ENCODE measurements around the gene ZBTB20.

Gene ZBTB20

DNA sequence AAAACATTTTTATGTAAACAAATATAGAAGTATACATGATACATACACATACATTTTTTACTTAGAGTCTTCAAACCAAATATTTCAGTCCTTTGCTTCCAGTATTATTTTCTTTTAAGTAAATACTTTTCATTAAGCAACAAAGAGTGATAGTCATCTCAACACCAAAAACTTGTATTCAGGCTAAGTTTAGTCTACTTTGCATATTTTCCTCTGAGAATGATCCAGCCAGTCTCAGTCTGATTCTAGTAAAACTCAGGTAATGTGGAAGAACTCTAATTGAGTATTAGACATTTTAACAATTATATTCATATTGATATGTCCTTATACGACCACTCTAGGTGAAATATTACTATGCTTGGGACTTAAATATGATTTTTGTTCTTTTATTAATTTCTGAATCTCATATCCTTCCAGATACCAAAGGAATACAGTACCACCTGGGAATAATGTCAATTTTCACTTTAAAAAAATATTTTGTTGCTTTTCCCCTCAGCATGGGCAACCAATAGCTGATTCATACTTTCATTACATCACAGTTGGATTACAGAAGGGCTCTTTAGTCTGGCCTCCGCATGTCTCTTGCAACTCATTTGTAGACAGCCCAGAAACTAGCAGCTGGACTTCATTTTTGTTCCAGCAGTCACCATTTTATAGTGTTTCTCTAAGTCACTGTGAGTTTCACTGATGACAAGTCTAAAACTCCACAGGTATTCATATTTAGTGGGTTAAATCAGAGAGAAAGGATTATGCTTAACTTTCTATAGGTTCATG, 390.4 kb downstream of the ZBTB20 start:
- H3K27ac Mint-ChIP-seq = no peak overlapping the region
- no peaks in the 10 kb centered on the region for H3K36me3 Mint-ChIP-seq
- ATAC-seq (ENCODE audit: low read depth) (no peak), DNase-seq (ENCODE audit: low spot score in 2 of 2) (no peak)
- no peaks in the 10 kb centered on the region for H3K27me3 Mint-ChIP-seq
- H3K4me3 Mint-ChIP-seq = no peak overlapping the region
- H3K9me3 Mint-ChIP-seq = no peaks in the 10 kb centered on the region
- peaks cover 14% of the 10 kb centered on the region for H3K4me1 Mint-ChIP-seq

DNA sequence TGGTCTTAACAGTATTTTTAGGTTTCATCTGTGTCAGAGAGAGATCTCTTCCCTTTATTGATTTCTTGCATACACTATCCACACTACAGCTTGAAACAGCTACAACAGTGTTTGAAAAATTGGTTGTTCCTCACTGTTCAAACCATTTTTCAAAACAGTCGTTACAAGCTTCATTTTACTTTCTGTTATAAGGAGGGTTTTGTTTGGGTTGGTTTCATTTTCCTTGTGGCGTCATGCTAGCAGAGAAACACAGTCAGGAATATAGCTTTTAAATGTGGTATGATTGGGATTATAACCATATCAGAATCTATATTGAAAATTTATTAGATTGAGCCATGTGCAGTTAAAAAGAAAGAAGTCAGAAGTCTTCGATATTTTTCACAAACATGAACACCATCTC, 400.6 kb downstream of the ZBTB20 start:
- Mint-ChIP-seq H3K9me3 (peaks cover 1% of the 10 kb centered on the region), H3K36me3 (peaks cover 4% of the 10 kb centered on the region), H3K27ac (peak overlapping the region; percentile 69), H3K27me3 (no peaks in the 10 kb centered on the region), H3K4me3 (peak overlapping the region; percentile 52), H3K4me1 (peaks cover 7% of the 10 kb centered on the region)
- ATAC-seq (ENCODE audit: low read depth) (peak; percentile 32), DNase-seq (ENCODE audit: low spot score in 2 of 2) (no peak)

DNA sequence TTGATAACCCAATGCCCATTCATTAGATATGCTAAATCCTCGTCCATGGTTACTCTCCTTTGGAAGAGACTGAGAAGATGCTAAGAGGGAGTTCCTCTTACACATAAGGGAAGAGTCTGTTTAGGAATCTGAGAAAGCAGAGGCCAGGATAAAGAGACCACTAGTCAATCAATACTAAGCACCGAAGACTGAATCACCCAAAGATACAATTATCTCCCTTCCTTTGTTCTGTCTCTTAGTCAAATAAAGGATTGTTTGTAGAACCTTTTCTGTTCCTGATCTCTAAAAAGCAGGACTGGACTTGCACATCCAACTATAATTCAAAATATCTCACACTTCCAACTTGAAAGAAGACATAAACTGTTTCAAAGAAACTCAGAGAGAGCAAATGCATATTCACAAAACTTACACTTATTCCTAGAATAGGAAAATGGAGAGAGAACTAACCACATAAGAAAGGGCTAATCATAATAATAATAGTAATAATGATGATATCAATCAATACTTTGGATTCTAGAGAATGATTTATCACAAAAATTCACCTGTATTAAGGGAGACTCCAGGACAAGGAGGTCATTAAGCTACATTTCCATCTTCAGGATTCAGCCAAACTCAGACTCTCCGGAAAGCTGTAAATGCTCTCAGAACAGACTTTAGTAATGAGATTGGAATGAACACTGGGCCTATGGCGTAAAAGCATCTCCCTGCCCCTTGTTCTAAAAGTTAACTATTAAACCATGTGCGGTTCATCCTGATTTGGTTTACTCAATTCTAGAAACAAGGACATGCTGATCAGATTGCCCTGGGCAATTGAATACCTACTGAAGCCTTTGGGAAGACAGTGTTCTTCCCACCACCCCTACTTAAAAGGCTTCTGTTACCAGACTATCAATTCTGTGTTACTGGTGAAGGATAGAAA, 401.5 kb downstream of the ZBTB20 start:
- H3K9me3 Mint-ChIP-seq = peaks cover 1% of the 10 kb centered on the region
- H3K27ac Mint-ChIP-seq = peak overlapping the region; percentile 69
- no peak for DNase-seq (ENCODE audit: low spot score in 2 of 2)
- H3K27me3 Mint-ChIP-seq = no peaks in the 10 kb centered on the region
- H3K4me3 Mint-ChIP-seq = no peak overlapping the region
- peaks cover 7% of the 10 kb centered on the region for H3K36me3 Mint-ChIP-seq
- peaks cover 7% of the 10 kb centered on the region for H3K4me1 Mint-ChIP-seq
- no peak for ATAC-seq (ENCODE audit: low read depth)

DNA sequence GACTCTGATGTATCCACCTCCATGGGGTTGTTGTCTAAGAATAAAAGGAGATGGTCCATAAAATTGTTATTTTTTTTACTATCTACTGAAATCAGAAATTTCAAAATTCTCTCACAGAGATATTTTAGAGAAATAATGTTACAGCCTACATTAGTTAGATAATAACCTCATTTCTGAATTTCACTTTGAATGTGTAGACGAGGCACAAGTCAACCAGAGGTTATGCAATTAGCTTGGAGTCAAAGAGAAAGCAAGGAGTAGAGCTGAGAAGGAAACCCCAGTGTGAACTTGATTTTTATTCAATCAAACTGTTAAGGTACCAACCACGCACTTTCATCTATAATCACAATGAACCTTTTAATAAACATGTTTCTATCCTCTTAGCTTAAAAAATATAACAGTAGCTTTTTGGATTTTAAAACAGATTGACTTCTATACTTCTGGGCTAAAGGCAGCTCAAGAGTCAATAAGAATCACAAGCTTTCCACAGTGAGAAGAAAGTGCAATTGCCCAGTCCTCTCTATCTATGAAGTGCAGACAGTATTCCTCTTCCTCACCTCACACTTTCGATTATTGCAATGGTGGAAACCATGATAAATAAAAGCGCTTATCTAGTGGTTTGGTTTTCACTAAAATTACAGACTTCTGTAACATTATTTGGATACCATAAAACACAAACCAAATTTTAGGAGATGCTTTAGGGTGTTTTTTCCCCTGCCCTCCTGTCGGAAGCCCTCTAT, 403.2 kb downstream of the ZBTB20 start:
- no peak overlapping the region for H3K4me3 Mint-ChIP-seq
- H3K36me3 Mint-ChIP-seq = peaks cover 6% of the 10 kb centered on the region
- no peaks in the 10 kb centered on the region for H3K27me3 Mint-ChIP-seq
- DNase-seq (ENCODE audit: low spot score in 2 of 2) (no peak), ATAC-seq (ENCODE audit: low read depth) (no peak)
- no peak overlapping the region for H3K27ac Mint-ChIP-seq
- peaks cover 7% of the 10 kb centered on the region for H3K4me1 Mint-ChIP-seq
- no peaks in the 10 kb centered on the region for H3K9me3 Mint-ChIP-seq

DNA sequence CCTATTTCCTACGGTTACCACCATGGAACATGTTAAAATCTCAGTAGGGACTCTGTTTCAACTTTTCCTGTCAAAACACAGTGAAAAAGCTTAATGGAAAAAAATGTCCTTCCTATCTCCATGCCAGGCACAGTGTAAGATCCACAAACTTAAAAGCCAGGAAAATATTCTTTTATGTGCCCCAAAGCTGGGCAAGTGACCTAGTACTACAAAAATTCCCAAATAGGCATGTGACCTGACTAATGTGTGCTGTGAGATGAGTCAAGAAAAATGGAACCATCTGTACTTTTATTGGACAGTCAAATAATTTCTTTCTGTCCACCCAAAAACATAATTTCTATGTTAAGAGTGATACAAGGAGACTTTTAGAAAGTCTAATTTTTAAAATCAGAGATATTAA, 406.0 kb downstream of the ZBTB20 start:
- H3K9me3 Mint-ChIP-seq = no peaks in the 10 kb centered on the region

DNA sequence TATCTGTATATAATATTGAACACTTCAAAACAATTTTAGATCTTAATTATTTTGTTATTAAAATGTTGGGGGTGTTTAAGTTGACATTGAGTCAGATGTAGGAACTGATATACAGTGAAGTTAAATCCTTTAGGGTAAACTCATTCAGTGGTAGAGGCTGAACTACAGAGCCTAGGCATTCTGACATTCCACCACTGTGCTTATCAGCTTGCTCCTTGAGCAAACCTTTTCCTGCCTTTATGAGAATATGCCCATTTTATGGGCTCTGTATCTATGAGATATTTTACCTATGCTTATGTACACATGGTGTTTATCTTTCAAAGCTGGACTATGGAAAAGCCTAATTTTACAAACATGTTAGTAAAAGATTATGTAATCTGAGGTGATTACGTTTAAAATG, 407.5 kb downstream of the ZBTB20 start:
- no peak overlapping the region for H3K4me3 Mint-ChIP-seq
- peaks cover 11% of the 10 kb centered on the region for H3K36me3 Mint-ChIP-seq
- no peak overlapping the region for H3K27ac Mint-ChIP-seq
- no peak for ATAC-seq (ENCODE audit: low read depth)
- no peak for DNase-seq (ENCODE audit: low spot score in 2 of 2)
- no peaks in the 10 kb centered on the region for H3K27me3 Mint-ChIP-seq
- no peaks in the 10 kb centered on the region for H3K4me1 Mint-ChIP-seq
- H3K9me3 Mint-ChIP-seq = no peaks in the 10 kb centered on the region

More for the DNA sequence above, 406.0 kb downstream of the ZBTB20 start:
- Mint-ChIP-seq H3K27ac (no peak overlapping the region), H3K27me3 (no peaks in the 10 kb centered on the region), H3K36me3 (peaks cover 11% of the 10 kb centered on the region), H3K4me3 (no peak overlapping the region), H3K4me1 (no peaks in the 10 kb centered on the region)
- ATAC-seq (ENCODE audit: low read depth) (no peak), DNase-seq (ENCODE audit: low spot score in 2 of 2) (no peak)

DNA sequence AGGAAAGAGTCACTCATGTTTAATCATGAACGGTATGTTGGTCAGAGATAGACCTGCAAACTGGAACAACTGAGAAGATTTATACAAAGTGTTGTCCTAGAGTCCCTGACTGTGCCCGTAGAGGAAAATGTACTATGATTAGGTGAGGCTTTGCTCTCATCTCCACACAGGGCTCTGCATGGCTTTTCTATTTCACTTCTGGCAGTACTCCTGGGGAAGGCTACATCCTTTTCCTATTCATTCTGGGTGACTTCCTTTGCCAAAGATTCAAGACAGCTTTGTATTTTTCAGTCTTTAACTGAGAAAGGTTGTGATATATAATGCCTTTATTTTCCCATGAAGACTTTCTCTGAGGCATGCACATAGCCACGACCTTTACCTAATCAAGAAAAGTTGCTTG, 414.7 kb downstream of the ZBTB20 start:
- H3K9me3 Mint-ChIP-seq = no peaks in the 10 kb centered on the region
- no peak for DNase-seq (ENCODE audit: low spot score in 2 of 2)

DNA sequence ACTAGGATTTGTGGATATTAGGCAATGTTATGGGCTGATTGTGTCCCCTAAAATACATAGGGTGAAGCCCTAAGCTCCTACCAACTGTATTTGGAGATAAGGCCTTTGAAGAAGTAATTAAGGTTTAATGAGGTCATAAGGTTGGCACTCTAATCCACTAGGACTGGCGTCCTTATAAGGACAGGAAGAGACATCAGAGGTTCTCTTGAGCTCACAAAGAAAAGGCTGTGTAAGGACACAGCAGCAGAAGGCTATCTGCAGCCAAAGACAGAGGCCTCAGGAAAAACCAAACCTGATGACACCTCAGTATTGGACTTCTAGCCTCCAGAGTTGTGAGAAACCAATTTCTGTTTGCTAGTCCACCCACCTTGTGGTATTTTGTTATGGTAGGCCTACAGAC, 416.7 kb downstream of the ZBTB20 start:
- no peak for ATAC-seq (ENCODE audit: low read depth)
- H3K27me3 Mint-ChIP-seq = no peaks in the 10 kb centered on the region

More for the DNA sequence above, 414.7 kb downstream of the ZBTB20 start:
- no peaks in the 10 kb centered on the region for H3K27me3 Mint-ChIP-seq
- H3K4me3 Mint-ChIP-seq = no peak overlapping the region
- peaks cover 17% of the 10 kb centered on the region for H3K4me1 Mint-ChIP-seq
- ATAC-seq (ENCODE audit: low read depth) = no peak
- peaks cover 7% of the 10 kb centered on the region for H3K36me3 Mint-ChIP-seq
- no peak overlapping the region for H3K27ac Mint-ChIP-seq

DNA sequence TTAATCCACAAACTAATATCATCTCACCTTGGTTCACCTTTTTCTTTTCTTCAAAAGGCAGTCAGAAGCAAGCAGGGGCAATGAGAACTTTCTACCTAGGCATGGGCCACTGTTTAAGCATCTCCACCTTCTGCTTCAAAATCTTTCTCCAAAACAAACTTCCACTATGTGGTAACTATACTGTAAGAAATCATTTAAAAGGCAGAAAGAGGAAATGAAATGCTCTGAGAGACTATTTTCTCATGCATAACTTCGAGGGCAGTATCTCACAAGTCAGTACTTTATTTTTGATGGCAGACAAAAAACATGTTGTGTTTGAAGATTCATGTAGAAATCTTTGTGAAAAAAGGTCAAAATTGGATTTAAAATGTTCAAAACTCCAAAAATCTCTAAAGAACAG, 419.7 kb downstream of the ZBTB20 start:
- Mint-ChIP-seq H3K36me3 (peaks cover 8% of the 10 kb centered on the region), H3K4me1 (peaks cover 22% of the 10 kb centered on the region), H3K27me3 (no peaks in the 10 kb centered on the region), H3K27ac (no peak overlapping the region), H3K4me3 (no peak overlapping the region), H3K9me3 (no peaks in the 10 kb centered on the region)
- ATAC-seq (ENCODE audit: low read depth) (peak; percentile 89), DNase-seq (ENCODE audit: low spot score in 2 of 2) (peak in 1 of 2 donors; percentile 8)

More for the DNA sequence above, 416.7 kb downstream of the ZBTB20 start:
- H3K27ac Mint-ChIP-seq = no peak overlapping the region
- no peak overlapping the region for H3K4me3 Mint-ChIP-seq
- H3K36me3 Mint-ChIP-seq = peaks cover 5% of the 10 kb centered on the region
- no peaks in the 10 kb centered on the region for H3K9me3 Mint-ChIP-seq
- DNase-seq (ENCODE audit: low spot score in 2 of 2) = no peak
- H3K4me1 Mint-ChIP-seq = peaks cover 22% of the 10 kb centered on the region

DNA sequence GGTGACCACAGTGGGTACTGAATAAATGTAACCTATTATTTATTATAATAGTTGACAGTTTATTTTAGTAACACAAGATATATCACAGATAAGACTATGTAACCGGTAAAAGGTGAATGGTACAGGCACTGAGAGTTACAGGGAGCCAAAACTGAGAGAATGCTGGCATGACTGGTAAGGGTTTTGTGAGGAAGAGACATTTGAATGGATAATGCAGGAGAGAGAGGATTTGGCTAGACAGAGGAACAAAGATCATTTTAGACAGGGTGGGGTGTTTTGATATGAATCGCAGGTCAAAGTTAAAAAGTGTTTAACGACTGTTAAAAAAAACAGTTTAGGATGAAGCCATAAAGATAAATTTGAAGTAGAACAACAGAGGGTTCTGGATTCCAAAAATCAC, 421.1 kb downstream of the ZBTB20 start:
- no peaks in the 10 kb centered on the region for H3K9me3 Mint-ChIP-seq
- DNase-seq (ENCODE audit: low spot score in 2 of 2) (no peak), ATAC-seq (ENCODE audit: low read depth) (no peak)
- no peak overlapping the region for H3K4me3 Mint-ChIP-seq
- peaks cover 22% of the 10 kb centered on the region for H3K4me1 Mint-ChIP-seq
- H3K27me3 Mint-ChIP-seq = no peaks in the 10 kb centered on the region
- no peak overlapping the region for H3K27ac Mint-ChIP-seq
- peaks cover 6% of the 10 kb centered on the region for H3K36me3 Mint-ChIP-seq

DNA sequence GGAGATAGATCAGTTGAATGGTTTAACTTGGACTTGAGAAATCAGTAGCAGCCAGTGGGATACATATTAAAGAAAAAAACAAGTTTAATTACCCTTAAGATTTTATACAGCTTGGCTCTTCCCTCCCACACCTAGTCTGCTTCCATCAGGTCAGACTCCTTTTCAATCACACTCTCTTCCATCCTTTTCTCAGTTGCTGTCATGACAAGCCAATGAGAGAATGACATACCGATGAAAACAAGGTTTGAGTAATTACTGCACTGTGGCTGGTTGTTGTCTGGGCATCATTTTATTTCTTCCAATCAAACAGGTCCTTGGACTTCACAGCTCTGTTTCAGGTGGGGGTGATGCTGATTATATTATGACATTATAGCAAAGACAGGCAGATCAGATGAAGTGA, 424.6 kb downstream of the ZBTB20 start:
- H3K4me1 Mint-ChIP-seq = peaks cover 12% of the 10 kb centered on the region
- ATAC-seq (ENCODE audit: low read depth) (no peak), DNase-seq (ENCODE audit: low spot score in 2 of 2) (no peak)
- H3K9me3 Mint-ChIP-seq = no peaks in the 10 kb centered on the region
- no peak overlapping the region for H3K4me3 Mint-ChIP-seq
- peaks cover 12% of the 10 kb centered on the region for H3K36me3 Mint-ChIP-seq
- no peaks in the 10 kb centered on the region for H3K27me3 Mint-ChIP-seq
- peak overlapping the region; percentile 50 for H3K27ac Mint-ChIP-seq

DNA sequence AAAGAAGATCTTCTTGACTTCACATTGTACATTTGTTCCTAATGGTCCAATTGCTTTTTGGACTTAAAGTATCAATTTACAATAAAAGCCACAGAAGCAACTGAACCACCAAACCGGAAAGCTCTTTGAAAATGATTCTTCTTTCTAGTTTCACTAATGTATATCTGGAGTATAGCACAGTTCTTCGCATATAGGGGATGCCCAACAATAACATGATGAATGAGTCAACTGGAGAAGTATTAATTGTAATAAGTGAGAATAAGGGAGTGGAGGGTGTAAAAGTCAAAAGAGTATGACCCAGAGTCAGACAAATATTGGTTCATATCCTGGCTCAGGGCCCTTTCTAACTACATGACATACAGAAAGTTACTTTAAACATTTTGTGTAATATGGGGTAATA, 425.2 kb downstream of the ZBTB20 start:
- no peaks in the 10 kb centered on the region for H3K27me3 Mint-ChIP-seq
- H3K4me3 Mint-ChIP-seq = no peak overlapping the region
- peaks cover 13% of the 10 kb centered on the region for H3K36me3 Mint-ChIP-seq
- DNase-seq (ENCODE audit: low spot score in 2 of 2) (no peak), ATAC-seq (ENCODE audit: low read depth) (no peak)
- H3K9me3 Mint-ChIP-seq = no peaks in the 10 kb centered on the region
- H3K4me1 Mint-ChIP-seq = peaks cover 8% of the 10 kb centered on the region
- H3K27ac Mint-ChIP-seq = no peak overlapping the region

DNA sequence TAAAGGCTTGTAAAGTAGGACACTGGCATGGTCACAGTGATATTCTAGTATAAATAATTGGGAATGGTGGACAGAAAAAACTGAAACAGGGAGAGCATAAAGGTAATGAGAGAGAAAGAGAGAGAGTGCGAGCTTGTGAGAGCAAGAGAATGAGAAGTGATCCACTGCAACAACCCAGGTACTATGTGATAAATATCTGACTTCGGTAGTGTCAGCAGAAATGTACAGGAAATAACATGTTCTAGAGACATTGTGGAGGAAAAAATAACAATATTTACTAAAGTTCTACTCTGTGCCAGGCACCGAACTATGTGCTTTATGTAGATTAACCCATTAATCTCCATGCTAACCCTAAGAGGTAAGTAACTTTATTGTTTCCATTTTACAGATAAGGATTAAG, 425.9 kb downstream of the ZBTB20 start:
- no peaks in the 10 kb centered on the region for H3K9me3 Mint-ChIP-seq
- no peak overlapping the region for H3K4me3 Mint-ChIP-seq
- H3K27me3 Mint-ChIP-seq = no peaks in the 10 kb centered on the region
- DNase-seq (ENCODE audit: low spot score in 2 of 2) = no peak
- H3K27ac Mint-ChIP-seq = no peak overlapping the region
- H3K36me3 Mint-ChIP-seq = peaks cover 17% of the 10 kb centered on the region
- peaks cover 8% of the 10 kb centered on the region for H3K4me1 Mint-ChIP-seq
- no peak for ATAC-seq (ENCODE audit: low read depth)

DNA sequence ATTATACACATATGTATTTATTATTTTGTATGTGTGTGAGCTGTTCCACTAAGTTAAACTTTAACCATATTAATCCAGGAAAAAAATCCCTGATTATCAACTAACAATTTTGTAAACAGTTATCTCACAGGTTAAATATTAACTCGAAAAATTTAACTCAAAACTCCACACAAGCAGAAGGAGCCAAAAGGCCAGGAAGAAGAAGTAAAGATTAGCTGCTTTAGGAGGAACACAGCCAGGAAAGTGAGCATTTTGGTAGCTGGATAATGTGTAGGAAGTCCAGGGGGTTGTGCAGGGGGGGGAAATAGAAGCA, 428.2 kb downstream of the ZBTB20 start:
- Mint-ChIP-seq H3K27ac (no peak overlapping the region), H3K9me3 (no peaks in the 10 kb centered on the region), H3K36me3 (peaks cover 23% of the 10 kb centered on the region), H3K27me3 (no peaks in the 10 kb centered on the region), H3K4me3 (no peak overlapping the region), H3K4me1 (peaks cover 5% of the 10 kb centered on the region)
- DNase-seq (ENCODE audit: low spot score in 2 of 2) (no peak), ATAC-seq (ENCODE audit: low read depth) (no peak)
